Astrocyte of the spinal cord (primary cell): ENCODE measurements around the gene EPSTI1.

ENCODE experiments used
- DNase-seq: peaks from one replicate; pipeline ENCODE4 v3.0.0; 2011; ENCODE audit warnings: low read depth, low spot score
- H3K4me3 ChIP-seq: 2 replicates; pipeline ENCODE4 v1.5.1; 2011; ENCODE audit warnings: low read depth, mild to moderate bottlenecking, low read length, moderate library complexity
- CTCF ChIP-seq: IDR thresholded peaks from 2 replicates; pipeline ENCODE4 v1.5.1; 2012; ENCODE audit warnings: low read depth, mild to moderate bottlenecking, low read length, inconsistent platforms
- in situ Hi-C: cut with HindIII; loops from 2 replicates; pipeline ENCODE4 v1.10.0; 2017; ENCODE audit warnings: low sequenced_read_pairs

Gene EPSTI1

GRCh38 chr13:42986176-42986574 is 5.9 kb downstream of the EPSTI1 start:
- DNase-seq = no peak
- H3K4me3 ChIP-seq = no peak overlapping the region
- in situ Hi-C loops = no loop called here
- no peak for TF ChIP-seq CTCF

- no peak for DNase-seq
These were observed 6.5 kb downstream of the EPSTI1 start for GRCh38 chr13:42985312-42986175.

GRCh38 chr13:42984691-42985090 is 7.3 kb downstream of the EPSTI1 start:
- TF ChIP-seq CTCF = no peak
- in situ Hi-C loops = no loop called here
- DNase-seq = no peak
- H3K4me3 ChIP-seq = no peak overlapping the region

More at GRCh38 chr13:42985312-42986175, 6.5 kb downstream of the EPSTI1 start:
- no peak for TF ChIP-seq CTCF
- in situ Hi-C loops = no loop called here
- H3K4me3 ChIP-seq = no peak overlapping the region

GRCh38 chr13:42984026-42984425 is 8.0 kb downstream of the EPSTI1 start:
- no peak for DNase-seq
- in situ Hi-C loops = no loop called here
- no peak for TF ChIP-seq CTCF
- no peak overlapping the region for H3K4me3 ChIP-seq

- TF ChIP-seq CTCF = no peak
- in situ Hi-C loops = no loop called here
- DNase-seq = no peak
- no peak overlapping the region for H3K4me3 ChIP-seq
These were observed 10.2 kb downstream of the EPSTI1 start for GRCh38 chr13:42981853-42982252.

GRCh38 chr13:42981317-42981716 is 10.7 kb downstream of the EPSTI1 start:
- in situ Hi-C loops = no loop called here
- H3K4me3 ChIP-seq = no peak overlapping the region
- TF ChIP-seq CTCF = no peak
- DNase-seq = peak; percentile 64
